GM18505 (cell line): ENCODE data around the gene BEND5.

ENCODE experiments used
- ATAC-seq: cut with Tn5 transposase; IDR thresholded peaks from one replicate; pipeline ENCODE4 v1.9.1; 2021; ENCODE audit not compliant: unreplicated experiment
- POLR2A ChIP-seq: IDR thresholded peaks from 4 replicates; pipeline ENCODE4 v1.6.1; 2011; ENCODE audit warnings: borderline replicate concordance; ENCODE audit not compliant: insufficient read depth, insufficient read length; ENCODE audit errors: extremely low read depth

Gene BEND5

GRCh38 chr1:48776393-48777218 is at the start of gene BEND5:
BEND5 (minus strand) TSS chr1:48776891; CDS start chr1:48776831, 60 bp downstream.
- peak; percentile 40 for ATAC-seq
- no peak for TF ChIP-seq POLR2A

GRCh38 chr1:48823168-48823567 is 46.5 kb upstream of the BEND5 start:
- no peak for TF ChIP-seq POLR2A
- ATAC-seq = no peak

GRCh38 chr1:48820491-48820890 is 43.8 kb upstream of the BEND5 start:
- ATAC-seq = no peak
- TF ChIP-seq POLR2A = no peak

- TF ChIP-seq POLR2A = no peak
- ATAC-seq = peak; percentile 78
Measured at GRCh38 chr1:48817505-48818114, 40.9 kb upstream of the BEND5 start.

- ATAC-seq = no peak
- TF ChIP-seq POLR2A = no peak
Measured at GRCh38 chr1:48810740-48811139, 34.0 kb upstream of the BEND5 start.

- TF ChIP-seq POLR2A = no peak
- ATAC-seq = no peak
Measured at GRCh38 chr1:48808496-48808895, 31.8 kb upstream of the BEND5 start.

- no peak for TF ChIP-seq POLR2A
- ATAC-seq = no peak
Measured at GRCh38 chr1:48807554-48808260, 31.0 kb upstream of the BEND5 start.

- ATAC-seq = no peak
- TF ChIP-seq POLR2A = no peak
Measured at GRCh38 chr1:48803474-48803873, 26.8 kb upstream of the BEND5 start.

- no peak for ATAC-seq
- no peak for TF ChIP-seq POLR2A
Measured at GRCh38 chr1:48794816-48795215, 18.1 kb upstream of the BEND5 start.

GRCh38 chr1:48793863-48794262 is 17.2 kb upstream of the BEND5 start:
- TF ChIP-seq POLR2A = no peak
- peak; percentile 79 for ATAC-seq

GRCh38 chr1:48792961-48793360 is 16.3 kb upstream of the BEND5 start:
- no peak for TF ChIP-seq POLR2A

GRCh38 chr1:48790397-48790796 is 13.7 kb upstream of the BEND5 start:
- peak; percentile 44 for ATAC-seq
- no peak for TF ChIP-seq POLR2A

More at GRCh38 chr1:48792961-48793360, 16.3 kb upstream of the BEND5 start:
- no peak for ATAC-seq

GRCh38 chr1:48789903-48790302 is 13.2 kb upstream of the BEND5 start:
- ATAC-seq = peak; percentile 16
- no peak for TF ChIP-seq POLR2A

GRCh38 chr1:48785869-48786268 is 9.2 kb upstream of the BEND5 start:
- ATAC-seq = no peak
- no peak for TF ChIP-seq POLR2A

- no peak for ATAC-seq
- no peak for TF ChIP-seq POLR2A
Measured at GRCh38 chr1:48784301-48784700, 7.6 kb upstream of the BEND5 start.
